Neural cell (in vitro differentiated cells): ENCODE measurements around the gene GRID1. TPM values are rescaled to one million over a fixed set of nuclear protein-coding genes. Genes with fewer than 3 reads are reported as not detected.

Source experiments
- H2AFZ ChIP-seq: fragments of 200-600, 300-800 bp; sonication (generic), shearing (Covaris generic); 2 replicates; pipeline ENCODE4 v1.6.0; 2014; ENCODE audit warnings: low read depth, mild to moderate bottlenecking, antibody characterized with exemption, low read length, moderate library complexity
- H3F3A ChIP-seq: fragments of 200-600 bp; shearing (Covaris generic); 2 replicates; pipeline ENCODE4 v1.6.1; 2016; ENCODE audit warnings: mild to moderate bottlenecking, moderate library complexity, mixed read lengths, antibody characterized with exemption, low read length; ENCODE audit not compliant: insufficient read depth, poor library complexity, severe bottlenecking
- H3K27ac ChIP-seq: fragments of 200-600, 300-800 bp; sonication (generic), shearing (Covaris generic); 2 replicates; pipeline ENCODE4 v1.5.1; 2014; ENCODE audit warnings: mild to moderate bottlenecking, low read length, moderate library complexity
- H3K27me3 ChIP-seq: fragments of 300-800, 200-600 bp; sonication (generic), shearing (Covaris generic); 2 replicates; pipeline ENCODE4 v1.6.0; 2014; ENCODE audit warnings: mild to moderate bottlenecking, low read depth, low read length, moderate library complexity; ENCODE audit not compliant: insufficient read depth
- H3K36me3 ChIP-seq: fragments of 300-800, 200-600 bp; sonication (generic), shearing (Covaris generic); 2 replicates; pipeline ENCODE4 v1.5.1; 2014; ENCODE audit warnings: mild to moderate bottlenecking, antibody characterized with exemption, low read length, moderate library complexity; ENCODE audit not compliant: insufficient read depth
- H3K4me2 ChIP-seq: fragments of 300-800, 200-600 bp; sonication (generic), shearing (Covaris generic); 2 replicates; pipeline ENCODE4 v1.6.0; 2014; ENCODE audit warnings: mild to moderate bottlenecking, low read length
- H3K4me3 ChIP-seq: fragments of 300-800, 200-600 bp; sonication (generic), shearing (Covaris generic); 2 replicates; pipeline ENCODE4 v1.5.1; 2014; ENCODE audit warnings: mild to moderate bottlenecking, low read length, moderate library complexity
- H3K79me2 ChIP-seq: fragments of 200-600 bp; shearing (Covaris generic); replicated peaks from 2 replicates; pipeline ENCODE4 v1.6.0; 2014; ENCODE audit warnings: mild to moderate bottlenecking, low read length, moderate library complexity; ENCODE audit not compliant: insufficient read depth
- H3K9ac ChIP-seq: fragments of 300-800, 200-600 bp; sonication (generic), shearing (Covaris generic); 2 replicates; pipeline ENCODE4 v1.6.1; 2016; ENCODE audit warnings: mild to moderate bottlenecking, low read length, mixed read lengths
- H3K9me2 ChIP-seq: fragments of 200-600 bp; shearing (Covaris generic); 2 replicates; pipeline ENCODE4 v1.6.1; 2016; ENCODE audit warnings: mild to moderate bottlenecking, low read length, mixed read lengths; ENCODE audit not compliant: insufficient read depth
- H3K9me3 ChIP-seq: fragments of 200-600, 300-800 bp; sonication (generic), shearing (Covaris generic); 2 replicates; pipeline ENCODE4 v1.6.1; 2016; ENCODE audit warnings: mild to moderate bottlenecking, mixed run types, low read length, moderate library complexity, mixed read lengths
- H4K20me1 ChIP-seq: fragments of 200-600 bp; shearing (Covaris generic); 2 replicates; pipeline ENCODE4 v1.6.1; 2016; ENCODE audit warnings: mild to moderate bottlenecking, mixed run types; ENCODE audit not compliant: insufficient read depth
- CTCF ChIP-seq: fragments of 450-650 bp; IDR thresholded peaks from 2 replicates; pipeline ENCODE4 v1.5.1; 2014; ENCODE audit warnings: antibody characterized with exemption, mild to moderate bottlenecking, moderate library complexity; ENCODE audit not compliant: poor library complexity, severe bottlenecking
- EP300 ChIP-seq: fragments of 450-650 bp; conservative IDR thresholded peaks from 2 replicates; pipeline ENCODE4 v1.6.1; 2014; ENCODE audit warnings: antibody characterized with exemption, mild to moderate bottlenecking, moderate library complexity; ENCODE audit not compliant: poor library complexity, severe bottlenecking
- EZH2 ChIP-seq: fragments of 200-600, 300-800 bp; shearing (Covaris generic), sonication (generic); IDR thresholded peaks from 2 replicates; pipeline ENCODE4 v1.6.1; 2014; ENCODE audit warnings: antibody characterized with exemption, low read length, borderline replicate concordance, mild to moderate bottlenecking; ENCODE audit not compliant: insufficient read depth, poor library complexity, severe bottlenecking
- MXI1 ChIP-seq: fragments of 450-650 bp; conservative IDR thresholded peaks from 2 replicates; pipeline ENCODE4 v1.6.1; 2014; ENCODE audit warnings: antibody characterized with exemption, mild to moderate bottlenecking; ENCODE audit not compliant: poor library complexity, severe bottlenecking
- POLR2AphosphoS5 ChIP-seq: IDR thresholded peaks from 2 replicates; pipeline ENCODE4 v1.6.1; 2012
- RAD21 ChIP-seq: fragments of 450-650 bp; conservative IDR thresholded peaks from 2 replicates; pipeline ENCODE4 v1.6.1; 2014; ENCODE audit warnings: antibody characterized with exemption, mild to moderate bottlenecking, moderate library complexity
- SMC3 ChIP-seq: fragments of 450-650 bp; conservative IDR thresholded peaks from 2 replicates; pipeline ENCODE4 v1.6.1; 2014; ENCODE audit warnings: antibody characterized with exemption, mild to moderate bottlenecking, moderate library complexity; ENCODE audit not compliant: poor library complexity
- TAF1 ChIP-seq: IDR thresholded peaks from 2 replicates; pipeline ENCODE4 v1.6.1; 2012; ENCODE audit warnings: low read depth
- polyA plus RNA-seq: library from polyadenylated mRNA; depleted of rRNA; stranded (reverse); fragments of >200 nt; gene quantifications from 2 replicates; pipeline ENCODE4 v1.2.3, GENCODE V29; 2014
- TF ChIP-seq, protein P1 (sequence below): IDR thresholded peaks from 2 replicates; pipeline ENCODE4 v1.6.1; 2012; ENCODE audit warnings: borderline replicate concordance

The GRID1 gene
- polyA plus RNA-seq, 1 donor from 2014 or later = 7.3 TPM

DNA sequence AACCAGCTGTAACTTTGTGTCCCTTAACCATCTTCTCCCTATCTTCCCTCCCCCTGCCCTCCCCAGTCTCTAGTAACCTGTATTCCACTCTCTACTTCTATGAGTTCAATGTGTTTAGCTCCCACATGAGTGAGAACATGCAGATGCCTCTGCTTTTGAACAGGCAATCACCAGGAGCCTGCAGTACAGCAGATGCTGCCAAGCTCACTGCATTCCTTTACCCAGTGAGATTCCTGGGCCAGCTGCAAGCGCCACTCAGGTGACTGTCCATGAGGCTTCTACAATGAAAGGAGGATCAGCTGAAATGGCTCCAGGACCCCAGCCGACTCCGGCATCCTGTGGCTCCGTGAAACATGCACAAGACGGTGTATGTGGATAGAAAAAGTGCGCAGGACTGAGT, 15.7 kb downstream of the GRID1 start:
- Histone ChIP-seq H3K9ac (no peak overlapping the region), H2AFZ (no peak overlapping the region), H3K4me3 (no peak overlapping the region), H3K27me3 (no peaks in the 10 kb centered on the region), H3K36me3 (no peaks in the 10 kb centered on the region), H3K27ac (no peak overlapping the region), H4K20me1 (no peaks in the 10 kb centered on the region), H3K9me3 (no peaks in the 10 kb centered on the region), H3K9me2 (no peaks in the 10 kb centered on the region), H3K4me2 (no peak overlapping the region), H3K79me2 (no peaks in the 10 kb centered on the region), H3F3A (no peaks in the 10 kb centered on the region)
- TF ChIP-seq POLR2AphosphoS5 = no peak

- H3K36me3 ChIP-seq = no peaks in the 10 kb centered on the region
- H3K79me2 ChIP-seq = no peaks in the 10 kb centered on the region
- H4K20me1 ChIP-seq = no peaks in the 10 kb centered on the region
- no peak overlapping the region for H2AFZ ChIP-seq
- no peak overlapping the region for H3K9ac ChIP-seq
- no peaks in the 10 kb centered on the region for H3K9me2 ChIP-seq
- H3K9me3 ChIP-seq = no peaks in the 10 kb centered on the region
- H3K27me3 ChIP-seq = no peaks in the 10 kb centered on the region
- H3F3A ChIP-seq = no peaks in the 10 kb centered on the region
- H3K4me3 ChIP-seq = no peak overlapping the region
- no peak overlapping the region for H3K27ac ChIP-seq
- TF ChIP-seq EZH2 = no peak
- TF ChIP-seq RAD21 = no peak
- no peak for TF ChIP-seq EP300
- TF ChIP-seq SMC3 = no peak
- no peak for TF ChIP-seq TAF1
- no peak for TF ChIP-seq POLR2AphosphoS5
- TF ChIP-seq MXI1 = no peak
- TF ChIP-seq CTCF = no peak
- TF ChIP-seq, protein P1, sequence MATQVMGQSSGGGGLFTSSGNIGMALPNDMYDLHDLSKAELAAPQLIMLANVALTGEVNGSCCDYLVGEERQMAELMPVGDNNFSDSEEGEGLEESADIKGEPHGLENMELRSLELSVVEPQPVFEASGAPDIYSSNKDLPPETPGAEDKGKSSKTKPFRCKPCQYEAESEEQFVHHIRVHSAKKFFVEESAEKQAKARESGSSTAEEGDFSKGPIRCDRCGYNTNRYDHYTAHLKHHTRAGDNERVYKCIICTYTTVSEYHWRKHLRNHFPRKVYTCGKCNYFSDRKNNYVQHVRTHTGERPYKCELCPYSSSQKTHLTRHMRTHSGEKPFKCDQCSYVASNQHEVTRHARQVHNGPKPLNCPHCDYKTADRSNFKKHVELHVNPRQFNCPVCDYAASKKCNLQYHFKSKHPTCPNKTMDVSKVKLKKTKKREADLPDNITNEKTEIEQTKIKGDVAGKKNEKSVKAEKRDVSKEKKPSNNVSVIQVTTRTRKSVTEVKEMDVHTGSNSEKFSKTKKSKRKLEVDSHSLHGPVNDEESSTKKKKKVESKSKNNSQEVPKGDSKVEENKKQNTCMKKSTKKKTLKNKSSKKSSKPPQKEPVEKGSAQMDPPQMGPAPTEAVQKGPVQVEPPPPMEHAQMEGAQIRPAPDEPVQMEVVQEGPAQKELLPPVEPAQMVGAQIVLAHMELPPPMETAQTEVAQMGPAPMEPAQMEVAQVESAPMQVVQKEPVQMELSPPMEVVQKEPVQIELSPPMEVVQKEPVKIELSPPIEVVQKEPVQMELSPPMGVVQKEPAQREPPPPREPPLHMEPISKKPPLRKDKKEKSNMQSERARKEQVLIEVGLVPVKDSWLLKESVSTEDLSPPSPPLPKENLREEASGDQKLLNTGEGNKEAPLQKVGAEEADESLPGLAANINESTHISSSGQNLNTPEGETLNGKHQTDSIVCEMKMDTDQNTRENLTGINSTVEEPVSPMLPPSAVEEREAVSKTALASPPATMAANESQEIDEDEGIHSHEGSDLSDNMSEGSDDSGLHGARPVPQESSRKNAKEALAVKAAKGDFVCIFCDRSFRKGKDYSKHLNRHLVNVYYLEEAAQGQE = no peak
- H3K4me2 ChIP-seq = no peak overlapping the region
These were observed 16.5 kb downstream of the GRID1 start for GRCh38 chr10:86349940-86350630.

GRCh38 chr10:86349474-86349873, 17.1 kb downstream of the GRID1 start:
- Histone ChIP-seq H3K9me3 (no peaks in the 10 kb centered on the region), H3F3A (no peaks in the 10 kb centered on the region), H3K79me2 (no peaks in the 10 kb centered on the region), H3K4me3 (no peak overlapping the region), H3K27me3 (no peaks in the 10 kb centered on the region), H3K9me2 (no peaks in the 10 kb centered on the region), H2AFZ (no peak overlapping the region), H3K27ac (no peak overlapping the region), H3K9ac (no peak overlapping the region), H3K36me3 (no peaks in the 10 kb centered on the region), H3K4me2 (no peak overlapping the region), H4K20me1 (no peaks in the 10 kb centered on the region)
- TF ChIP-seq RAD21 (no peak), EP300 (no peak), MXI1 (no peak), POLR2AphosphoS5 (no peak), TAF1 (no peak)
- TF ChIP-seq, protein P1 = no peak
